ENCODE measurements around the gene EIF1B. TPM values are rescaled to one million over a fixed set of nuclear protein-coding genes. Genes with fewer than 3 reads are reported as not detected.
A peak's percentile ranks its signal among the peaks of the same experiment; 100 is the strongest.

The EIF1B gene
- total RNA-seq, 2 donors from 2014 or later: 15.0 to 38.2 TPM

DNA sequence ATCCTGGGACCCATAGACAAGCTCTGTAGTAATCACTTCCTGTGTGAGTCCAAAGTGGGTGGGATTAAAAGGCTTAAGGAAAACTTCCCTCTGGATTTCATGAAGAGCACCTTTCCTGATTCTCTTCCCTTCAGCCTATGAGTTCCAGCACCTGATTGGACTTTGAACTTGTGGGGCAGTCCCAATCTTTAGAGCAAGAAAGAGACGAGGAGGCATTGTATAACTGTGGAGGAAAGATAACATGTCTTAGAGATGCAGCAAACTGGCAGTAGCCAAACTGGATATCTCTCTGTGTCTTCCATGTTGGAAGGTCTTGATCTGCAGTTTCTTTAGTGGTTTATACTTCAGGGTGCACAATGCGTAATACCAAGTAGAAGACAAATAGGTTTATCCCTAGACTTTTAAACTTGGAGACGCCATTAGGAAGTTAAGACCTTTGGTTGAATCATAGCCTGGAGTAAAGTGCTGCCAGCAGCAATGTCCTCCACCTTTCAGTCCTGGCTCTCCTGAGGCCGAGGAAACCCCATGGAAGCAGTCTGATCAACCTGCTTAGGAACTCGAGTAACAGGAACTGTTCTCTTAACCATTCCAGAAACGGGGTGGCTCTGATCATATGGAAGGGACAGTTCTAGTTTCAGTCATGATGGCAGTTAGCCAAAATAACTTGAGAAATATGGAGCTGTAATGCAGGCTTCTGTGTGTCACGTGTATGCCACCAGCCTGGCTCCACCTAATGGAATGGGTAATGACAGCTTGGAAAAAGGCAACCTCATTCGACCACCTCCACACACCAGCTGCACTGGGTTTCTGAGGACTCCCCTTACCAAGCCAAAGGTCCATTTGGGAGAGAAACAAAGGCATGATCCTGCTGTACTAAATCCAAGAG is 4.7 kb downstream of the EIF1B start:
- H3K27ac ChIP-seq: no peak overlapping the region
- ATAC-seq (ENCODE audit: insufficient number of reproducible peaks, low FRiP score, low read depth): no peak
- no peaks in the 10 kb centered on the region for H3K9me3 ChIP-seq
- no peaks in the 10 kb centered on the region for H3K27me3 ChIP-seq (replicated peaks; ENCODE audit: insufficient read depth)
- TF ChIP-seq, protein P1, sequence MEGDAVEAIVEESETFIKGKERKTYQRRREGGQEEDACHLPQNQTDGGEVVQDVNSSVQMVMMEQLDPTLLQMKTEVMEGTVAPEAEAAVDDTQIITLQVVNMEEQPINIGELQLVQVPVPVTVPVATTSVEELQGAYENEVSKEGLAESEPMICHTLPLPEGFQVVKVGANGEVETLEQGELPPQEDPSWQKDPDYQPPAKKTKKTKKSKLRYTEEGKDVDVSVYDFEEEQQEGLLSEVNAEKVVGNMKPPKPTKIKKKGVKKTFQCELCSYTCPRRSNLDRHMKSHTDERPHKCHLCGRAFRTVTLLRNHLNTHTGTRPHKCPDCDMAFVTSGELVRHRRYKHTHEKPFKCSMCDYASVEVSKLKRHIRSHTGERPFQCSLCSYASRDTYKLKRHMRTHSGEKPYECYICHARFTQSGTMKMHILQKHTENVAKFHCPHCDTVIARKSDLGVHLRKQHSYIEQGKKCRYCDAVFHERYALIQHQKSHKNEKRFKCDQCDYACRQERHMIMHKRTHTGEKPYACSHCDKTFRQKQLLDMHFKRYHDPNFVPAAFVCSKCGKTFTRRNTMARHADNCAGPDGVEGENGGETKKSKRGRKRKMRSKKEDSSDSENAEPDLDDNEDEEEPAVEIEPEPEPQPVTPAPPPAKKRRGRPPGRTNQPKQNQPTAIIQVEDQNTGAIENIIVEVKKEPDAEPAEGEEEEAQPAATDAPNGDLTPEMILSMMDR (IDR thresholded peaks at IDR 0.05): no peak
- no peak for DNase-seq (ENCODE audit: low spot score)
- peaks cover 10% of the 10 kb centered on the region for H3K36me3 ChIP-seq
- H3K4me1 ChIP-seq (ENCODE audit: control insufficient read depth in 1 of 2, low read depth in 2 of 2): peaks cover 16 to 25% of the 10 kb centered on the region in 2 donors
- no peak overlapping the region for H3K4me3 ChIP-seq

DNA sequence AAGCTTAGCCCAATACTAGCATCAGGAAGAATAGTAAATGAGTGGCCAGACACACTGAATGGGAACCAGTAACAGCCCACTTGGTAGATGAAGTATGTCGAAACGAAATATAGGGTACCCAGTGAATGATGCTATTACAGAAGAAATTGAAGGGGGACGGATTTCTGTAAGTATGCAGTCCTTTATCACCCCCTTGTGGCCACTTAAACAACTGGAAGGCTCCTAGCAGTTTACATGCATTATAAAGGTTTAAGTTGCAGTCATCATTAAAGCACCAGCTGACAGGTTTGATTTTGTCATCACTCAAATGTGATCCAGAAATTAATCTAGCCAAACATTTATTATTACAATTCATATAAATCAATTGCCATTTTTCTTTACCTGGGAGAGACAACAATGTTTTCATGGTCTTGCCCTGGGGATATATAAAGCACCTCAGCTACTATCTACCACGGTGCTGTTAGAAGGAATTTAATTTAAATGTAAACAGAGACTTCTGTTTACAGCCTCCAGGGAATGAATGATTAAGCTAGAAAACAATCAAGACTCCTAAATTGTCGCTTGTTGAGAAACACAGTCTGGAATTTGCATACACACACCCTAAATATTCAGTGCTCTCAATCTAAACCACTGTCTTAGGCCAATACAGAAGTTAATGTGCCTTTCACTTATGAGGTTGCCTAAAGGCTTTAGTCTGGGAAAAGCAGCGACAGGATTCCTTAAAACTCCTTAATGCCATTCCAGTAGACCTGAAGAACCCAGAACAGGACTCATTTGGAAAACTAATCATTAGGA is 7.8 kb downstream of the EIF1B start:
- ATAC-seq (ENCODE audit: insufficient number of reproducible peaks, low FRiP score, low read depth) (no peak), DNase-seq (ENCODE audit: low spot score) (no peak)
- Histone ChIP-seq H3K36me3 (peaks cover 10% of the 10 kb centered on the region), H3K9me3 (no peaks in the 10 kb centered on the region), H3K27ac (no peak overlapping the region), H3K4me3 (no peak overlapping the region), H3K27me3 (replicated peaks; ENCODE audit: insufficient read depth) (no peaks in the 10 kb centered on the region), H3K4me1 (ENCODE audit: control insufficient read depth in 1 of 2, low read depth in 2 of 2) (peaks cover 2 to 9% of the 10 kb centered on the region in 2 donors)
- TF ChIP-seq, protein P1 (IDR thresholded peaks at IDR 0.05): peak; percentile 71

DNA sequence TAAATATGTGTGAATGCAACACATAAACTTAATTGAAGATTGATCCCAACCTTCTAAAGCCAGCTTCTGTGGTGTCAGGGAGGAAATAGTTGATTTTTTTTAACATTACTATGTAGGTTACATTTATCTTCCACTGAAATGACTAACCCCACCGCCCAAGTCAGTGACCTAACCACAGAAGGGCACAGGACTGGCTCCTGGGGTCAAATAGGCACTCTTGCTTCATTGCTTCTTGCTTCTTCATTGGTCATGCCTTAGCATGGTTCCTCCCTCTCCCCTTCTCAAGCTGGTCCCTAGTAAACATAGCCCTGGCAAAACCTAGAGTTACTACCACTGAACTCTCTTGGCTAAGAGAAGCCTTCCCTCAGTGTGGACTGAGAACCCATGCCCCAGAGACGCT is 12.3 kb downstream of the EIF1B start:
- no peak overlapping the region for H3K4me3 ChIP-seq
- H3K27ac ChIP-seq: no peak overlapping the region
- DNase-seq (ENCODE audit: low spot score): no peak
- H3K4me1 ChIP-seq (ENCODE audit: control insufficient read depth in 1 of 2, low read depth in 2 of 2): no peaks in the 10 kb centered on the region
- TF ChIP-seq, protein P1 (IDR thresholded peaks at IDR 0.05): no peak
- ATAC-seq (ENCODE audit: insufficient number of reproducible peaks, low FRiP score, low read depth): no peak
- H3K27me3 ChIP-seq (replicated peaks; ENCODE audit: insufficient read depth): no peaks in the 10 kb centered on the region
- no peaks in the 10 kb centered on the region for H3K36me3 ChIP-seq
- no peaks in the 10 kb centered on the region for H3K9me3 ChIP-seq

DNA sequence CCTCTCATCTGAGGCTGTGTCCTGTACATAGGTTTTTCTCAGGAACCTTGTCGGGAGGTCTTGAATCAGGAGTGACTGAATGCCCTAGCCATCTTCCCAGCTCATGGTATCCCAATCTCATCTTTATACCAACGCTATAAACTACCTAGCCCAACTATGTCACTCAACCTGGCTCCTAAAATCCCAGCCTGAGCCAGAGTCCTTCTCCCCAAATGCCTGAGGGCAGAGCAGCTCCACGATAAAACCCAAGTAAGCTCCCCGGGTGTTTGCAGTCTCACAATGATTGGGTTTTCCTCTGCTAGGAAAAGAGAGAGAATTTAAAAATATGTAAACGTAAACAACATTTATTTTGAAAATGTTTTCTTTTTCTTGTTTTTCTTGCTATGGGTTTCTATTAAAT is 14.4 kb downstream of the EIF1B start:
- H3K4me1 ChIP-seq (ENCODE audit: control insufficient read depth in 1 of 2, low read depth in 2 of 2): no peaks in the 10 kb centered on the region

More for the DNA sequence above, 14.4 kb downstream of the EIF1B start:
- no peak overlapping the region for H3K27ac ChIP-seq
- no peak overlapping the region for H3K4me3 ChIP-seq
- ATAC-seq (ENCODE audit: insufficient number of reproducible peaks, low FRiP score, low read depth): no peak
- H3K9me3 ChIP-seq: no peaks in the 10 kb centered on the region
- H3K27me3 ChIP-seq (replicated peaks; ENCODE audit: insufficient read depth): no peaks in the 10 kb centered on the region
- TF ChIP-seq, protein P1 (IDR thresholded peaks at IDR 0.05): no peak
- DNase-seq (ENCODE audit: low spot score): no peak
- H3K36me3 ChIP-seq: no peaks in the 10 kb centered on the region

All from thoracic aorta (tissue), 2 donors.